ENCODE measurements around the gene MCC.

MCC gene

DNA sequence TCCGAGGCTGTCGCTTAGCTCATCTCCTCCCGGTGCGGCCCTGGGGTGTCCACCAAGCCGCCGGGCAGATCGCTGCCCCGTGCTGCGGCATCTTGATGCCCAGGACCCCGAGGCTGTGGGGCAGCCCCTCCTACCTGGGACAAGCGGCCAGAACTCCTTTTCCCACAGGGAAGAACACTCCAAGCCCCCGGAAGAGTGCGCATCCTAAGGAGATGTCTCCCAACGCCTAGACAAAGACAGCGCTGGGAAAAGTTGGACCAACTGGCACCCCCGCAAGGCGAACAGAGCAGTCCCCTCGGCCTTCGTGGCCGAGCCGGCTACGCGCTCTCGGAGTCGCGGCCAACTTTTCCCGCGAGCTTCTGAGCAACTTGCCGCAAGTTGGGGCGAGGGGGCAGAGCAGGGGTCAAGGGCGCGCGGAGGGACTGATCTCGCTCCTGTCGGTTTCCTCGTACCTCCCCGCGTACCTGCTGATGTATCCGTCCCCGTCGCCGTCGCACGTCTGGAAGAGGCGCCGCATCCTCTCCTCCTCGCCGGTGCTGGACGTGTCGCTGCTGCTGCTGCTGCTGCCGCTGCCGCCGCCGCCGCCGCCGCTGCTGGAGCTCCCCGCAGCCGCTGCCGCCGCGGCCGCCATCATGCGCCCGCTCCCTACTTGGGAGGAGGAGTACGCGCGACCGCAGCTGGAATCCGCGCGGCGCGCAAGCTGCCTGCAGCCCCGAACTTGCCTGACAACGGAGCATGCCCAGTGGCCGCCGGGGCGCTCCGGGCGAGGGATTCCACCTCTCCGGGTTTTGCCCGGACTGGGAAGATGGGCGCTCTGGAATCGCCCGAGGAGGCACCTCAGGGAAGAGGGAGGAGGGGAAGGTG, at the start of gene MCC:
Gene MCC (minus strand): TSS at position 673 of the 864 bp plus-strand sequence.
- H3K4me3 ChIP-seq (ENCODE audit: low read length): peak within 1 kb of the TSS; percentile 86
- peak; percentile 94 for DNase-seq (ENCODE audit: low read depth)
- TF ChIP-seq, protein P1, sequence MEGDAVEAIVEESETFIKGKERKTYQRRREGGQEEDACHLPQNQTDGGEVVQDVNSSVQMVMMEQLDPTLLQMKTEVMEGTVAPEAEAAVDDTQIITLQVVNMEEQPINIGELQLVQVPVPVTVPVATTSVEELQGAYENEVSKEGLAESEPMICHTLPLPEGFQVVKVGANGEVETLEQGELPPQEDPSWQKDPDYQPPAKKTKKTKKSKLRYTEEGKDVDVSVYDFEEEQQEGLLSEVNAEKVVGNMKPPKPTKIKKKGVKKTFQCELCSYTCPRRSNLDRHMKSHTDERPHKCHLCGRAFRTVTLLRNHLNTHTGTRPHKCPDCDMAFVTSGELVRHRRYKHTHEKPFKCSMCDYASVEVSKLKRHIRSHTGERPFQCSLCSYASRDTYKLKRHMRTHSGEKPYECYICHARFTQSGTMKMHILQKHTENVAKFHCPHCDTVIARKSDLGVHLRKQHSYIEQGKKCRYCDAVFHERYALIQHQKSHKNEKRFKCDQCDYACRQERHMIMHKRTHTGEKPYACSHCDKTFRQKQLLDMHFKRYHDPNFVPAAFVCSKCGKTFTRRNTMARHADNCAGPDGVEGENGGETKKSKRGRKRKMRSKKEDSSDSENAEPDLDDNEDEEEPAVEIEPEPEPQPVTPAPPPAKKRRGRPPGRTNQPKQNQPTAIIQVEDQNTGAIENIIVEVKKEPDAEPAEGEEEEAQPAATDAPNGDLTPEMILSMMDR (conservative IDR thresholded peaks at IDR 0.05; ENCODE audit: low read length): no peak

DNA sequence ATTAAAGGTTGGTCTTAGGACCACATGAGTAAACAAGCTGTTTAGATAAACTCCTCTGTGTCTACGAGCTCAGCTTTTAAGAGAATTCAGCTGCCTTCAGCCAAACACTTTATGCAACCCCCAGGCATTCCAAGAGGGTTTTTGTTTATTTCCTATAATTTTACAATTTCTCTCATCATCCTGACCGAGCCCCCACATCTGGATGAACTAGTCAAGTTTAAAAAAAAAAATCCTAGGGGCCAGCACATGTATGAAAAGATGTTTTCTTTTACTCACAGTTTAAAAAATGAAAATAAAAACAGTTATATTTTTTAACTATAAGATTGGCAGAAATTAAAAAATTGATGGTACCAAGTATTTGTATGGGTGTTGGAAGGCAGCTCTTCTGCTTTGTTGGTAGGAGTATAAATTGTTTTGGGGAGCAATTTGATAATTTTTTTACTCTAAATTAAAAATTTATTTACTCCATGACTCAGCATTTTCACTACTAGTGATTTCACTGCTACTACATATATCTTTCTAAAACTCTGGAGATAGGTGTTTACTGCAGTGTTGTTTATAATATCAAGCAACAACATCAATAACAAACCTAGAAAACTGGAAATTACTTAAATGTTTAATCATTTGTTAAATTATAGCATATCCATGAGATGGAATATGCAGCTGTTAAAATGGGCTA, 43.4 kb upstream of the MCC start:
- no peak overlapping the region for H3K4me3 ChIP-seq (ENCODE audit: low read length)
- TF ChIP-seq, protein P1 (conservative IDR thresholded peaks at IDR 0.05; ENCODE audit: low read length): no peak
- DNase-seq (ENCODE audit: low read depth): no peak

GRCh38 chr5:113527746-113528145, 39.5 kb upstream of the MCC start:
- H3K4me3 ChIP-seq (ENCODE audit: low read length): no peak overlapping the region
- no peak for DNase-seq (ENCODE audit: low read depth)
- TF ChIP-seq, protein P1 (conservative IDR thresholded peaks at IDR 0.05; ENCODE audit: low read length): no peak

DNA sequence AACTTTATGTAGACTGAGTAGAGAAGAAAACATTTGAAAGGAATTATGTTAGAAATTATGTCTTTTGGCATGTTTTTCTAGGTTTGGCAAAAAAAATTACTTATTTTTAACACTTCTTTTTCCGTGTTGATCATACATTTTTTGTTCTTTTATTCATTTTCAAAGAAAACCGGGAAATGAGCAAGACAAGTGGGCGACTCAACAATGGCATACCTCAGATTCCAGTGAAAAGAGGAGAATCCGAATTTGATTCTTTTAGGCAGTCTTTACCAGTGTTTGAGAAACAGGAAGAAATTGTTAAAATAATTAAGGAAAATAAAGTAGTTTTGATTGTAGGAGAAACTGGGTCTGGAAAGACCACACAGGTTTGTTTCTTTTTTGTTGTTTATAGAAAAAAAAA, 38.2 kb upstream of the MCC start:
- H3K4me3 ChIP-seq (ENCODE audit: low read length): no peak overlapping the region
- TF ChIP-seq, protein P1 (conservative IDR thresholded peaks at IDR 0.05; ENCODE audit: low read length): no peak
- no peak for DNase-seq (ENCODE audit: low read depth)

- peak; percentile 7 for DNase-seq (ENCODE audit: low read depth)
- TF ChIP-seq, protein P1 (conservative IDR thresholded peaks at IDR 0.05; ENCODE audit: low read length): no peak
- no peak overlapping the region for H3K4me3 ChIP-seq (ENCODE audit: low read length)
These were observed 36.7 kb upstream of the MCC start for GRCh38 chr5:113524927-113525326.

- no peak overlapping the region for H3K4me3 ChIP-seq (ENCODE audit: low read length)
- TF ChIP-seq, protein P1 (conservative IDR thresholded peaks at IDR 0.05; ENCODE audit: low read length): no peak
- no peak for DNase-seq (ENCODE audit: low read depth)
These were observed 34.9 kb upstream of the MCC start for GRCh38 chr5:113523168-113523567.

Data from AG10803 (cell line).